Measurements from ENCODE around the gene MYL9. TPM values are rescaled to one million over a fixed set of nuclear protein-coding genes. Genes with fewer than 3 reads are reported as not detected.
A peak's percentile ranks its signal among the peaks of the same experiment; 100 is the strongest.

Gene MYL9
- total RNA-seq, 4 donors from 2014 or later = 7.3 to 59.4 (median 20.8) TPM

- H3K27ac ChIP-seq = peak overlapping the region in 2 of 4 donors; percentile 8 to 19
- no peak for TF ChIP-seq CTCF (IDR thresholded peaks at IDR 0.05 in 4 of 5, conservative IDR thresholded peaks at IDR 0.05 in 1 of 5)
- no peak for TF ChIP-seq POLR2A (IDR thresholded peaks at IDR 0.05)
- no peaks in the 10 kb centered on the region for H3K9me3 ChIP-seq
- H3K4me3 ChIP-seq = no peak overlapping the region
- peak in 1 of 2 donors; percentile 11 for DNase-seq
- ATAC-seq = no peak
- H3K27me3 ChIP-seq = no peaks in the 10 kb centered on the region
- in situ Hi-C loops (cut with MboI; ENCODE audit: low sequenced_read_pairs in 4 of 4) (no loop called here), intact Hi-C loops (cut with DNase I; ENCODE audit: low total_unique reads) (no loop called here)
- H3K36me3 ChIP-seq = peaks cover 0 to 80% of the 10 kb centered on the region in 2 donors
- peaks cover 0 to 7% of the 10 kb centered on the region in 2 donors for H3K4me1 ChIP-seq
Observed at GRCh38 chr20:36499723-36500501, 41.4 kb upstream of the MYL9 start.

- Histone ChIP-seq H3K4me3 (no peak overlapping the region), H3K27ac (no peak overlapping the region), H3K27me3 (no peaks in the 10 kb centered on the region), H3K9me3 (no peaks in the 10 kb centered on the region), H3K36me3 (peaks cover 0 to 89% of the 10 kb centered on the region in 2 donors), H3K4me1 (no peaks in the 10 kb centered on the region)
- DNase-seq = peak in 1 of 2 donors; percentile 7
- intact Hi-C loops (cut with DNase I; ENCODE audit: low total_unique reads) = no loop called here
- ATAC-seq = no peak
- in situ Hi-C loops (cut with MboI; ENCODE audit: low sequenced_read_pairs in 4 of 4) = no loop called here
- TF ChIP-seq CTCF (IDR thresholded peaks at IDR 0.05 in 4 of 5, conservative IDR thresholded peaks at IDR 0.05 in 1 of 5) (no peak), POLR2A (IDR thresholded peaks at IDR 0.05) (no peak)
Observed at GRCh38 chr20:36501367-36502006, 39.8 kb upstream of the MYL9 start.

GRCh38 chr20:36504295-36504694, 37.0 kb upstream of the MYL9 start:
- ATAC-seq = no peak
- H3K4me1 ChIP-seq = no peaks in the 10 kb centered on the region
- H3K36me3 ChIP-seq = peaks cover 0 to 84% of the 10 kb centered on the region in 2 donors
- in situ Hi-C loops (cut with MboI; ENCODE audit: low sequenced_read_pairs in 4 of 4) (no loop called here), intact Hi-C loops (cut with DNase I; ENCODE audit: low total_unique reads) (no loop called here)
- peak in 1 of 2 donors; percentile 0 for DNase-seq
- no peaks in the 10 kb centered on the region for H3K9me3 ChIP-seq
- no peak overlapping the region for H3K27ac ChIP-seq
- no peak overlapping the region for H3K4me3 ChIP-seq
- no peaks in the 10 kb centered on the region for H3K27me3 ChIP-seq
- no peak for TF ChIP-seq CTCF (IDR thresholded peaks at IDR 0.05 in 4 of 5, conservative IDR thresholded peaks at IDR 0.05 in 1 of 5)
- no peak for TF ChIP-seq POLR2A (IDR thresholded peaks at IDR 0.05)

- in situ Hi-C loops (cut with MboI; ENCODE audit: low sequenced_read_pairs in 4 of 4) (no loop called here), intact Hi-C loops (cut with DNase I; ENCODE audit: low total_unique reads) (no loop called here)
- H3K27me3 ChIP-seq = no peaks in the 10 kb centered on the region
- H3K4me3 ChIP-seq = no peak overlapping the region
- H3K27ac ChIP-seq = no peak overlapping the region
- no peak for ATAC-seq
- H3K9me3 ChIP-seq = no peaks in the 10 kb centered on the region
- H3K36me3 ChIP-seq = peaks cover 0 to 73% of the 10 kb centered on the region in 2 donors
- H3K4me1 ChIP-seq = no peaks in the 10 kb centered on the region
- TF ChIP-seq CTCF (IDR thresholded peaks at IDR 0.05 in 4 of 5, conservative IDR thresholded peaks at IDR 0.05 in 1 of 5) = peak in 1 of 5 experiments; percentile 19
- TF ChIP-seq POLR2A (IDR thresholded peaks at IDR 0.05) = no peak
- no peak for DNase-seq
Observed at GRCh38 chr20:36506253-36506652, 35.1 kb upstream of the MYL9 start.
